ENCODE measurements around the gene CAPN1. TPM values are rescaled to one million over a fixed set of nuclear protein-coding genes. Genes with fewer than 3 reads are reported as not detected.

Gene CAPN1
- total RNA-seq, 1 donor from 2014 or later = 154 TPM

- H3K4me3 Mint-ChIP-seq (ENCODE audit: unreplicated experiment) = no peak overlapping the region
- peaks cover 10% of the 10 kb centered on the region for H3K27me3 Mint-ChIP-seq (ENCODE audit: unreplicated experiment)
- H3K36me3 Mint-ChIP-seq (ENCODE audit: unreplicated experiment) = no peaks in the 10 kb centered on the region
- H3K9me3 Mint-ChIP-seq (ENCODE audit: unreplicated experiment) = no peaks in the 10 kb centered on the region
- H3K4me1 Mint-ChIP-seq (ENCODE audit: unreplicated experiment) = peaks cover 5% of the 10 kb centered on the region
- no peak for DNase-seq (ENCODE audit: extremely low spot score, unreplicated experiment)
- TF ChIP-seq CTCF (IDR thresholded peaks at IDR 0.05) = no peak
- no peak overlapping the region for H3K27ac Mint-ChIP-seq (ENCODE audit: unreplicated experiment)
Observed at GRCh38 chr11:65251476-65251875, 69.7 kb downstream of the CAPN1 start.

- no peaks in the 10 kb centered on the region for H3K9me3 Mint-ChIP-seq (ENCODE audit: unreplicated experiment)
- TF ChIP-seq CTCF (IDR thresholded peaks at IDR 0.05) = no peak
- DNase-seq (ENCODE audit: extremely low spot score, unreplicated experiment) = no peak
- H3K4me1 Mint-ChIP-seq (ENCODE audit: unreplicated experiment) = peaks cover 5% of the 10 kb centered on the region
- H3K27ac Mint-ChIP-seq (ENCODE audit: unreplicated experiment) = no peak overlapping the region
- H3K27me3 Mint-ChIP-seq (ENCODE audit: unreplicated experiment) = peaks cover 7% of the 10 kb centered on the region
- H3K36me3 Mint-ChIP-seq (ENCODE audit: unreplicated experiment) = no peaks in the 10 kb centered on the region
- H3K4me3 Mint-ChIP-seq (ENCODE audit: unreplicated experiment) = no peak overlapping the region
Observed at GRCh38 chr11:65254724-65255123, 73.0 kb downstream of the CAPN1 start.

GRCh38 chr11:65258988-65259387 is 77.3 kb downstream of the CAPN1 start:
- TF ChIP-seq CTCF (IDR thresholded peaks at IDR 0.05) = no peak
- DNase-seq (ENCODE audit: extremely low spot score, unreplicated experiment) = no peak
- Mint-ChIP-seq H3K9me3 (ENCODE audit: unreplicated experiment) (no peaks in the 10 kb centered on the region), H3K27me3 (ENCODE audit: unreplicated experiment) (peaks cover 5% of the 10 kb centered on the region), H3K4me3 (ENCODE audit: unreplicated experiment) (no peak overlapping the region), H3K36me3 (ENCODE audit: unreplicated experiment) (no peaks in the 10 kb centered on the region), H3K27ac (ENCODE audit: unreplicated experiment) (no peak overlapping the region), H3K4me1 (ENCODE audit: unreplicated experiment) (peaks cover 17% of the 10 kb centered on the region)

GRCh38 chr11:65260302-65260701 is 78.6 kb downstream of the CAPN1 start:
- no peak for DNase-seq (ENCODE audit: extremely low spot score, unreplicated experiment)
- no peak overlapping the region for H3K4me3 Mint-ChIP-seq (ENCODE audit: unreplicated experiment)
- no peaks in the 10 kb centered on the region for H3K36me3 Mint-ChIP-seq (ENCODE audit: unreplicated experiment)
- no peaks in the 10 kb centered on the region for H3K9me3 Mint-ChIP-seq (ENCODE audit: unreplicated experiment)
- H3K27me3 Mint-ChIP-seq (ENCODE audit: unreplicated experiment) = peaks cover under 1% of the 10 kb centered on the region
- H3K27ac Mint-ChIP-seq (ENCODE audit: unreplicated experiment) = no peak overlapping the region
- TF ChIP-seq CTCF (IDR thresholded peaks at IDR 0.05) = no peak
- peaks cover 21% of the 10 kb centered on the region for H3K4me1 Mint-ChIP-seq (ENCODE audit: unreplicated experiment)

GRCh38 chr11:65260756-65261590 is 79.2 kb downstream of the CAPN1 start:
- peaks cover 21% of the 10 kb centered on the region for H3K4me1 Mint-ChIP-seq (ENCODE audit: unreplicated experiment)
- H3K4me3 Mint-ChIP-seq (ENCODE audit: unreplicated experiment) = peak overlapping the region; percentile 82
- no peaks in the 10 kb centered on the region for H3K36me3 Mint-ChIP-seq (ENCODE audit: unreplicated experiment)
- DNase-seq (ENCODE audit: extremely low spot score, unreplicated experiment) = no peak
- H3K9me3 Mint-ChIP-seq (ENCODE audit: unreplicated experiment) = no peaks in the 10 kb centered on the region
- H3K27ac Mint-ChIP-seq (ENCODE audit: unreplicated experiment) = peak overlapping the region; percentile 75
- no peak for TF ChIP-seq CTCF (IDR thresholded peaks at IDR 0.05)
- H3K27me3 Mint-ChIP-seq (ENCODE audit: unreplicated experiment) = no peaks in the 10 kb centered on the region

Other genes with a start within 250 kb of the CAPN1 start
- gene GPHA2, start 246.0 kb upstream of the CAPN1 start, total RNA-seq = not detected in 2 replicates
- gene MAJIN, start 209.8 kb upstream of the CAPN1 start, total RNA-seq = not detected in 2 replicates
- not detected in 2 replicates for gene BATF2, start 185.0 kb upstream of the CAPN1 start, total RNA-seq
- 118 and 124 TPM in 2 replicates for gene ARL2, start 167.8 kb upstream of the CAPN1 start, total RNA-seq
- gene SNX15, start 154.5 kb upstream of the CAPN1 start, total RNA-seq = 26.9 and 30.0 TPM in 2 replicates
- gene SAC3D1, start 140.7 kb upstream of the CAPN1 start, total RNA-seq = 15.0 and 15.6 TPM in 2 replicates
- not detected in 2 replicates for gene NAALADL1, start 123.4 kb upstream of the CAPN1 start, total RNA-seq
- 6.0 and 7.1 TPM in 2 replicates for gene CDCA5, start 97.9 kb upstream of the CAPN1 start, total RNA-seq
- 49.5 and 55.3 TPM in 2 replicates for gene ZFPL1, start 97.7 kb upstream of the CAPN1 start, total RNA-seq
- 122 and 127 TPM in 2 replicates for gene VPS51, start 85.7 kb upstream of the CAPN1 start, total RNA-seq
- 13.6 and 18.3 TPM in 2 replicates for gene TM7SF2, start 70.1 kb upstream of the CAPN1 start, total RNA-seq
- gene ZNHIT2, start 64.2 kb upstream of the CAPN1 start, total RNA-seq = 9.0 and 9.8 TPM in 2 replicates
- 734 and 738 TPM in 2 replicates for gene FAU, start 59.8 kb upstream of the CAPN1 start, total RNA-seq
- 41.0 and 43.5 TPM in 2 replicates for gene MRPL49, start 59.6 kb upstream of the CAPN1 start, total RNA-seq
- 53.6 and 57.1 TPM in 2 replicates for gene SYVN1, start 47.4 kb upstream of the CAPN1 start, total RNA-seq
- gene SPDYC, start 11.7 kb upstream of the CAPN1 start, total RNA-seq = not detected in 2 replicates
- gene POLA2, start 80.0 kb downstream of the CAPN1 start, total RNA-seq = 5.9 and 9.3 TPM in 2 replicates
- gene CDC42EP2, start 132.9 kb downstream of the CAPN1 start, total RNA-seq = 20.7 and 23.1 TPM in 2 replicates
- 57.7 and 74.9 TPM in 2 replicates for gene DPF2, start 151.9 kb downstream of the CAPN1 start, total RNA-seq
- 0.16 and 0.24 TPM in 2 replicates for gene TIGD3, start 172.8 kb downstream of the CAPN1 start, total RNA-seq
- 9.9 and 10.8 TPM in 2 replicates for gene SLC25A45, start 200.7 kb downstream of the CAPN1 start, total RNA-seq
- 62.8 and 65.8 TPM in 2 replicates for gene FRMD8, start 204.7 kb downstream of the CAPN1 start, total RNA-seq
- 300 and 534 TPM in 2 replicates for gene NEAT1, start 240.9 kb downstream of the CAPN1 start, total RNA-seq